ENCODE data around the gene CHD6.

GRCh38 chr20:41505184-41505583 lies 113.0 kb downstream of the CHD6 start:
- TF ChIP-seq EZH2 (IDR thresholded peaks at IDR 0.05; ENCODE audit: insufficient read depth, poor library complexity, severe bottlenecking) = no peak
- TF ChIP-seq EZH2phosphoT487 (IDR thresholded peaks at IDR 0.05; ENCODE audit: insufficient read depth, low read depth) = no peak
